ENCODE results near the gene GNB1. TPM values are rescaled to one million over a fixed set of nuclear protein-coding genes. Genes with fewer than 3 reads are reported as not detected.

Gene GNB1
- total RNA-seq, 1 experiment from 2014 or later, result 400 TPM

- H4K20me1 ChIP-seq (ENCODE audit: control insufficient read depth, insufficient read depth, insufficient read length), result no peaks in the 10 kb centered on the region
- H3K14ac ChIP-seq (ENCODE audit: insufficient read depth, low read length), result no peak overlapping the region
- H2BK5ac ChIP-seq (ENCODE audit: insufficient read length, low read length), result no peak overlapping the region
- no peaks in the 10 kb centered on the region for H3K79me1 ChIP-seq (ENCODE audit: insufficient read depth, low read depth, low read length, poor library complexity, severe bottlenecking)
- H3K56ac ChIP-seq (ENCODE audit: insufficient read length, low read depth, low read length), result no peak overlapping the region
- H2AK5ac ChIP-seq (ENCODE audit: insufficient read length, low read length), result no peak overlapping the region
- no peak overlapping the region for H3K23ac ChIP-seq (ENCODE audit: insufficient read length, low read depth, low read length)
- H3K18ac ChIP-seq (ENCODE audit: insufficient read length, low read depth, low read length), result no peak overlapping the region
- no peaks in the 10 kb centered on the region for H3K79me2 ChIP-seq (ENCODE audit: insufficient read depth, low read length)
- peaks cover 0 to 4% of the 10 kb centered on the region in 2 experiments; a peak in 2 of 4 replicates for H3K4me1 Mint-ChIP-seq
- H3K27me3 Mint-ChIP-seq (ENCODE audit: low read depth), result peaks cover 4% of the 10 kb centered on the region
- H2BK20ac ChIP-seq (ENCODE audit: low read depth, low read length, poor library complexity, severe bottlenecking), result no peak overlapping the region
- no peak overlapping the region for H3K4me3 Mint-ChIP-seq
- H3K23me2 ChIP-seq (ENCODE audit: insufficient read length, low read depth, low read length, poor library complexity, severe bottlenecking), result no peaks in the 10 kb centered on the region
- no peak overlapping the region for H2BK120ac ChIP-seq (ENCODE audit: low read depth, low read length, poor library complexity, severe bottlenecking)
- H2BK15ac ChIP-seq (ENCODE audit: low read depth, low read length), result no peak overlapping the region
- H4K91ac ChIP-seq (ENCODE audit: insufficient read length, low read depth, low read length), result no peak overlapping the region
- H4K8ac ChIP-seq (replicated peaks; ENCODE audit: insufficient read length, low read depth, low read length), result no peak overlapping the region
- no CpG with 5 or more reads among the region's 25 CpGs for WGBS (ENCODE audit: extremely low coverage, insufficient read length, low lambda C conversion rate)
- no peaks in the 10 kb centered on the region for H3K4me1 ChIP-seq (ENCODE audit: insufficient read depth, low read length)
- no peak overlapping the region for H4K5ac ChIP-seq (ENCODE audit: insufficient read length, low read depth, low read length)
- H3K4me2 ChIP-seq (ENCODE audit: insufficient read depth, insufficient read length, low read length), result no peak overlapping the region
- H3K36me3 Mint-ChIP-seq (ENCODE audit: insufficient read depth in 1 of 3, low read depth in 3 of 3), result no peaks in the 10 kb centered on the region
- no peak overlapping the region for H2AFZ ChIP-seq (ENCODE audit: low read length)
- no peak overlapping the region for H3K27ac ChIP-seq (ENCODE audit: insufficient read length, low read depth, low read length)
- H3K27ac Mint-ChIP-seq, result no peak overlapping the region
- no peak overlapping the region for H3T11ph ChIP-seq (ENCODE audit: low read length)
- TF ChIP-seq, protein P1, sequence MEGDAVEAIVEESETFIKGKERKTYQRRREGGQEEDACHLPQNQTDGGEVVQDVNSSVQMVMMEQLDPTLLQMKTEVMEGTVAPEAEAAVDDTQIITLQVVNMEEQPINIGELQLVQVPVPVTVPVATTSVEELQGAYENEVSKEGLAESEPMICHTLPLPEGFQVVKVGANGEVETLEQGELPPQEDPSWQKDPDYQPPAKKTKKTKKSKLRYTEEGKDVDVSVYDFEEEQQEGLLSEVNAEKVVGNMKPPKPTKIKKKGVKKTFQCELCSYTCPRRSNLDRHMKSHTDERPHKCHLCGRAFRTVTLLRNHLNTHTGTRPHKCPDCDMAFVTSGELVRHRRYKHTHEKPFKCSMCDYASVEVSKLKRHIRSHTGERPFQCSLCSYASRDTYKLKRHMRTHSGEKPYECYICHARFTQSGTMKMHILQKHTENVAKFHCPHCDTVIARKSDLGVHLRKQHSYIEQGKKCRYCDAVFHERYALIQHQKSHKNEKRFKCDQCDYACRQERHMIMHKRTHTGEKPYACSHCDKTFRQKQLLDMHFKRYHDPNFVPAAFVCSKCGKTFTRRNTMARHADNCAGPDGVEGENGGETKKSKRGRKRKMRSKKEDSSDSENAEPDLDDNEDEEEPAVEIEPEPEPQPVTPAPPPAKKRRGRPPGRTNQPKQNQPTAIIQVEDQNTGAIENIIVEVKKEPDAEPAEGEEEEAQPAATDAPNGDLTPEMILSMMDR (conservative IDR thresholded peaks at IDR 0.05), result no peak
- no peaks in the 10 kb centered on the region for H3K9me3 ChIP-seq (ENCODE audit: control insufficient read depth, low read depth, low read length)
- no peak overlapping the region for H3K9ac ChIP-seq (ENCODE audit: extremely low read depth, insufficient read length, low read length)
- H3K4ac ChIP-seq (ENCODE audit: low read depth, low read length), result no peak overlapping the region
- H3K27me3 ChIP-seq (ENCODE audit: insufficient read depth, low read length), result no peaks in the 10 kb centered on the region
- no peak overlapping the region for H2BK12ac ChIP-seq (ENCODE audit: insufficient read length, low read depth, low read length)
- H3K9me3 Mint-ChIP-seq, result peaks cover 5% of the 10 kb centered on the region in 2 experiments; a peak in 2 of 5 replicates
- no peak for DNase-seq
These were observed 36.9 kb upstream of the GNB1 start for GRCh38 chr1:1927751-1928150.

Measured in H9 (cell line).